ENCODE data around the gene IMMP2L.
"Not testable (repeated sequence)": the region's sequence is repeated elsewhere in the genome, so short reads cannot be mapped to it uniquely, and the experiment has no call there.

The IMMP2L gene

GRCh38 chr7:111083413-111083812 lies 478.9 kb downstream of the IMMP2L start:
- peak in 2 of 3 donors; percentile 3 to 14 for DNase-seq (ENCODE audit: low read depth in 3 of 3, low spot score in 1 of 3)

- DNase-seq (ENCODE audit: low read depth in 3 of 3, low spot score in 1 of 3): no peak
These were observed 479.9 kb downstream of the IMMP2L start for GRCh38 chr7:111082351-111082750.

GRCh38 chr7:111081546-111082267 lies 480.6 kb downstream of the IMMP2L start:
- DNase-seq (ENCODE audit: low read depth in 3 of 3, low spot score in 1 of 3): no peak

GRCh38 chr7:111080495-111081105 lies 481.7 kb downstream of the IMMP2L start:
- no peak for DNase-seq (ENCODE audit: low read depth in 3 of 3, low spot score in 1 of 3)

GRCh38 chr7:111077001-111077400 lies 485.3 kb downstream of the IMMP2L start:
- DNase-seq (ENCODE audit: low read depth in 3 of 3, low spot score in 1 of 3): no peak

- DNase-seq (ENCODE audit: low read depth in 3 of 3, low spot score in 1 of 3): no peak
These were observed 486.1 kb downstream of the IMMP2L start for GRCh38 chr7:111076205-111076604.

GRCh38 chr7:111075498-111075897 lies 486.8 kb downstream of the IMMP2L start:
- no peak for DNase-seq (ENCODE audit: low read depth in 3 of 3, low spot score in 1 of 3)

- DNase-seq (ENCODE audit: low read depth in 3 of 3, low spot score in 1 of 3): no peak
These were observed 487.5 kb downstream of the IMMP2L start for GRCh38 chr7:111074748-111075146.

GRCh38 chr7:111074071-111074747 lies 488.1 kb downstream of the IMMP2L start:
- no peak for DNase-seq (ENCODE audit: low read depth in 3 of 3, low spot score in 1 of 3)

GRCh38 chr7:111072658-111073057 lies 489.6 kb downstream of the IMMP2L start:
- DNase-seq (ENCODE audit: low read depth in 3 of 3, low spot score in 1 of 3): not testable (repeated sequence)

GRCh38 chr7:111071556-111071955 lies 490.7 kb downstream of the IMMP2L start:
- no peak for DNase-seq (ENCODE audit: low read depth in 3 of 3, low spot score in 1 of 3)

- no peak for DNase-seq (ENCODE audit: low read depth in 3 of 3, low spot score in 1 of 3)
These were observed 493.7 kb downstream of the IMMP2L start for GRCh38 chr7:111068618-111069017.

GRCh38 chr7:111067682-111068081 lies 494.6 kb downstream of the IMMP2L start:
- no peak for DNase-seq (ENCODE audit: low read depth in 3 of 3, low spot score in 1 of 3)

GRCh38 chr7:111067251-111067650 lies 495.0 kb downstream of the IMMP2L start:
- no peak for DNase-seq (ENCODE audit: low read depth in 3 of 3, low spot score in 1 of 3)

GRCh38 chr7:111063166-111063565 lies 499.1 kb downstream of the IMMP2L start:
- no peak for DNase-seq (ENCODE audit: low read depth in 3 of 3, low spot score in 1 of 3)

GRCh38 chr7:111059833-111060232 lies 502.5 kb downstream of the IMMP2L start:
- DNase-seq (ENCODE audit: low read depth in 3 of 3, low spot score in 1 of 3): no peak

- DNase-seq (ENCODE audit: low read depth in 3 of 3, low spot score in 1 of 3): no peak
These were observed 505.2 kb downstream of the IMMP2L start for GRCh38 chr7:111057066-111057465.

GRCh38 chr7:111056371-111056770 lies 505.9 kb downstream of the IMMP2L start:
- DNase-seq (ENCODE audit: low read depth in 3 of 3, low spot score in 1 of 3): no peak

- no peak for DNase-seq (ENCODE audit: low read depth in 3 of 3, low spot score in 1 of 3)
These were observed 509.3 kb downstream of the IMMP2L start for GRCh38 chr7:111053035-111053434.

- DNase-seq (ENCODE audit: low read depth in 3 of 3, low spot score in 1 of 3): no peak
These were observed 510.5 kb downstream of the IMMP2L start for GRCh38 chr7:111051832-111052231.

- DNase-seq (ENCODE audit: low read depth in 3 of 3, low spot score in 1 of 3): no peak
These were observed 511.3 kb downstream of the IMMP2L start for GRCh38 chr7:111050875-111051416.
